ELR (cell line): ENCODE results near the gene TBL1XR1.
"Not testable (repeated sequence)": the region's sequence is repeated elsewhere in the genome, so short reads cannot be mapped to it uniquely, and the experiment has no call there.

Experiments used
- DNase-seq: peaks from one replicate; pipeline ENCODE4 v3.0.0-alpha.2; 2015; ENCODE audit warnings: low read depth

TBL1XR1 gene

GRCh38 chr3:177141471-177141870 is 55.8 kb downstream of the TBL1XR1 start:
- no peak for DNase-seq

GRCh38 chr3:177139220-177139619 is 58.1 kb downstream of the TBL1XR1 start:
- DNase-seq, result not testable (repeated sequence)

- no peak for DNase-seq
Measured at GRCh38 chr3:177137774-177138705, 59.2 kb downstream of the TBL1XR1 start.

- DNase-seq, result no peak
Measured at GRCh38 chr3:177136741-177137140, 60.5 kb downstream of the TBL1XR1 start.

- no peak for DNase-seq
Measured at GRCh38 chr3:177135841-177136492, 61.3 kb downstream of the TBL1XR1 start.

GRCh38 chr3:177134816-177135210 is 62.5 kb downstream of the TBL1XR1 start:
- no peak for DNase-seq

GRCh38 chr3:177133860-177134815 is 63.1 kb downstream of the TBL1XR1 start:
- DNase-seq, result no peak

GRCh38 chr3:177131927-177132636 is 65.2 kb downstream of the TBL1XR1 start:
- DNase-seq, result no peak

GRCh38 chr3:177127008-177127407 is 70.3 kb downstream of the TBL1XR1 start:
- DNase-seq, result no peak

- DNase-seq, result peak; percentile 57
Measured at GRCh38 chr3:177126015-177126773, 71.1 kb downstream of the TBL1XR1 start.

- no peak for DNase-seq
Measured at GRCh38 chr3:177124882-177125281, 72.4 kb downstream of the TBL1XR1 start.

GRCh38 chr3:177123822-177124221 is 73.5 kb downstream of the TBL1XR1 start:
- DNase-seq, result no peak

GRCh38 chr3:177122183-177122856 is 75.0 kb downstream of the TBL1XR1 start:
- no peak for DNase-seq

GRCh38 chr3:177119829-177120228 is 77.5 kb downstream of the TBL1XR1 start:
- DNase-seq, result no peak

GRCh38 chr3:177114253-177114652 is 83.0 kb downstream of the TBL1XR1 start:
- DNase-seq, result no peak

GRCh38 chr3:177111541-177111949 is 85.7 kb downstream of the TBL1XR1 start:
- DNase-seq, result no peak

GRCh38 chr3:177110895-177111294 is 86.4 kb downstream of the TBL1XR1 start:
- no peak for DNase-seq

GRCh38 chr3:177110386-177110785 is 86.9 kb downstream of the TBL1XR1 start:
- DNase-seq, result no peak

- no peak for DNase-seq
Measured at GRCh38 chr3:177109688-177110330, 87.5 kb downstream of the TBL1XR1 start.

GRCh38 chr3:177108648-177109047 is 88.6 kb downstream of the TBL1XR1 start:
- DNase-seq, result no peak
